SJCRH30 (cell line): Measurements from ENCODE around the gene CCDC184. TPM values are rescaled to one million over a fixed set of nuclear protein-coding genes. Genes with fewer than 3 reads are reported as not detected.

Experiments used
- DNase-seq, 2 experiments: peaks; one replicate each; pipeline ENCODE4 v3.0.0-alpha.2; 2015 to 2020
- H3K27ac ChIP-seq: fragments of 250-450 bp; sonication (Bioruptor Pico); 2 replicates; pipeline ENCODE4 v1.5.1; 2020; ENCODE audit warnings: mild to moderate bottlenecking, moderate library complexity
- H3K27me3 ChIP-seq: fragments of 250-450 bp; sonication (Bioruptor Pico); 2 replicates; pipeline ENCODE4 v1.5.1; 2020; ENCODE audit warnings: mild to moderate bottlenecking, moderate library complexity
- H3K36me3 ChIP-seq: fragments of 250-450 bp; sonication (Bioruptor Pico); 2 replicates; pipeline ENCODE4 v1.5.1; 2020; ENCODE audit warnings: mild to moderate bottlenecking, moderate library complexity
- H3K4me1 ChIP-seq: fragments of 250-450 bp; sonication (Bioruptor Pico); 2 replicates; pipeline ENCODE4 v1.5.1; 2020; ENCODE audit warnings: mild to moderate bottlenecking, moderate library complexity
- H3K4me3 ChIP-seq: fragments of 250-450 bp; sonication (Bioruptor Pico); 2 replicates; pipeline ENCODE4 v1.5.1; 2020; ENCODE audit warnings: mild to moderate bottlenecking, moderate library complexity
- H3K9me3 ChIP-seq: fragments of 250-450 bp; sonication (Bioruptor Pico); replicated peaks from 2 replicates; pipeline ENCODE4 v1.5.1; 2020; ENCODE audit warnings: mild to moderate bottlenecking, moderate library complexity
- total RNA-seq: library from RNA; depleted of rRNA; stranded (reverse); fragments of >200 nt; shearing (Covaris generic); gene quantifications from 2 replicates; pipeline ENCODE4 v1.2.3, GENCODE V29; 2014

The CCDC184 gene
- total RNA-seq, 1 experiment from 2014 or later = 5.1 TPM

- Histone ChIP-seq H3K36me3 (no peaks in the 10 kb centered on the region), H3K27ac (no peak overlapping the region), H3K9me3 (no peaks in the 10 kb centered on the region), H3K4me1 (peaks cover 15% of the 10 kb centered on the region), H3K4me3 (no peak overlapping the region), H3K27me3 (peaks cover 6% of the 10 kb centered on the region; the same call in 1 of the 2 replicates)
- no peak for DNase-seq
These were observed 4.7 kb downstream of the CCDC184 start for GRCh38 chr12:48187916-48188695.

DNA sequence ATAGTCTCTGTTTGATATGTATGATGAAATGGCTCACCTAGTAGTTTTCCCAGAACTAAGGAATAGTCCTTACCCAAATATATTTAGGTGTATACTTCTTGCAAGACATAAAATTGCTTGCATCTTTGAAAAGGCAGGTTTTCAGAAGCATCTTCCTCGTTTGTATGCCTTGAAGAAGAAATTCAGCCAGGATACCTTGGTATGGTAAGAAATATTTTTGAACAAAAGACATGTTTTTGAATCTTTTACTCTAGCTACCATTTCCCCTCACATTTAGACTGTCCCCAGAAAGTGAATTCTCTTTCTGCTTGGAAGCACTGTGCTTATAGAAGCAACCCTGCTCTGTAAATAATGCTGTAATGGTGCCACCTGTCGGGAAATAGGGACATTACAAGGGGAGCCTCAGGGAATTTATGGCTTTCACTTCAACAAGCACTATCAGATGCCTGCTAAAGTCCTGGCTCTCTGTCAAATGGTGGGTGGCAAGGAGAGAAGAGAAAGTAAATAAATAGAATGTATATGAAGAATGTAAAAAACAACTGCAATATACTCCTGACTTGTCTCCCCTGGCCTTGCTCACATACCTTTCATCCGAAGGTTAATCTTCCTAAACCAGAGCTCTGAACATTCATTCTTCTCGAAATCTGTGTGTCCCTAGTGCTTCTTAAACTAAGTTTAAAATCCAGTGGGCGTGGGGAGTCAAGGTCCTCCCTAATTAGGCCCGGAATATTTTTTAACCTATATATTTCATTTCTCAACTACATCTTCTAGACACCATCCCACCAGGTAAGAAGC lies 6.1 kb downstream of the CCDC184 start:
- peaks cover under 1% of the 10 kb centered on the region; the same call in 1 of the 2 replicates for H3K27me3 ChIP-seq
- DNase-seq = peak; percentile 60 to 90
- H3K27ac ChIP-seq = no peak overlapping the region
- H3K9me3 ChIP-seq = no peaks in the 10 kb centered on the region
- no peak overlapping the region for H3K4me3 ChIP-seq
- H3K36me3 ChIP-seq = no peaks in the 10 kb centered on the region
- H3K4me1 ChIP-seq = peaks cover 11% of the 10 kb centered on the region

- no peak for DNase-seq
- Histone ChIP-seq H3K9me3 (no peaks in the 10 kb centered on the region), H3K27me3 (no peaks in the 10 kb centered on the region; the same call in 1 of the 2 replicates), H3K36me3 (no peaks in the 10 kb centered on the region), H3K4me1 (no peaks in the 10 kb centered on the region; the same call in 1 of the 2 replicates), H3K4me3 (no peak overlapping the region), H3K27ac (no peak overlapping the region)
These were observed 7.7 kb downstream of the CCDC184 start for GRCh38 chr12:48191096-48191495.

- no peak for DNase-seq
- H3K9me3 ChIP-seq = no peaks in the 10 kb centered on the region
- no peak overlapping the region for H3K4me3 ChIP-seq
- no peaks in the 10 kb centered on the region for H3K36me3 ChIP-seq
- no peak overlapping the region for H3K27ac ChIP-seq
- H3K27me3 ChIP-seq = no peaks in the 10 kb centered on the region; the same call in 1 of the 2 replicates
- H3K4me1 ChIP-seq = no peaks in the 10 kb centered on the region
These were observed 9.4 kb downstream of the CCDC184 start for GRCh38 chr12:48192861-48193260.

DNA sequence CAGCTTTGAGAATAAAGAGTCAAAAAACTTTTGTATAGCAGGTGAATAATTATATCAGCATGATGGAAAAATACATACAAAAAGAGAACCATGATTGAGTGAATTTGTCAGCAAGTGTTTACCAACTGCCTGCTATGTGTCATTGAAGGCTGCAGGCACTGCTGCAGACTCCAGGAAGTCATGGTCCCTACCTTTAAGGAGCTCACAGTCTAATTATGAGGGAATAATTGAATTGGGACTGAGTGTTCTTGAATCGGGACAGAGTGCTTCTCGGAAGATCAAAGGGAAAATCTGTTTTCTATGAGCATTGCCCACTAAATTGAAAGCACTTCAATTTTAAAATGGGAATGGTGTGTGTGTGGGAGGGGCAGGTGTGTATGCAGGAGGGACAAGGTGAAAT lies 10.2 kb downstream of the CCDC184 start:
- no peaks in the 10 kb centered on the region for H3K36me3 ChIP-seq
- H3K4me3 ChIP-seq = no peak overlapping the region
- no peaks in the 10 kb centered on the region; the same call in 1 of the 2 replicates for H3K27me3 ChIP-seq
- no peaks in the 10 kb centered on the region for H3K9me3 ChIP-seq
- DNase-seq = no peak
- no peaks in the 10 kb centered on the region for H3K4me1 ChIP-seq
- H3K27ac ChIP-seq = no peak overlapping the region

DNA sequence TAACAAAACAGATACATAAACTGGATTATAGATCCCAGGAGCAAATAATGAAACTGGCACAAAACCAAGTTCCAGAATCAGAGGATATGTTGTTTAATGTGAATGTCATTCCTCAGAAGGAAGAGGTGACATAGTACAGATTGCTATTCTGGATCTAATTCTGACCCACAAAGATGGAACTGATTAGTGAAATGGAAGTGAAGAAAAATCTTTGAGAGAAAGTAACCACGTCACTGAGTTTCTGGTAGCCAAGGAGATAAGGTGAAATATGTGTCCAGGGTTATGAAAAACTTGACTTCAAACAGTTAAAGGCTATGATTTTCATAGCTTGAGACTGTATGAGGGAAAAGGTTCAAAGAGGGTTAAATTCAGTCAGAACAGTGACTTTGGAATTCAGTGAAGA lies 11.4 kb downstream of the CCDC184 start:
- H3K4me1 ChIP-seq = no peaks in the 10 kb centered on the region
- H3K27ac ChIP-seq = no peak overlapping the region
- no peak overlapping the region for H3K4me3 ChIP-seq
- no peaks in the 10 kb centered on the region for H3K36me3 ChIP-seq
- H3K27me3 ChIP-seq = no peaks in the 10 kb centered on the region; the same call in 1 of the 2 replicates
- H3K9me3 ChIP-seq = no peaks in the 10 kb centered on the region
- no peak for DNase-seq

GRCh38 chr12:48197549-48197970 lies 14.1 kb downstream of the CCDC184 start:
- DNase-seq = no peak
- no peak overlapping the region for H3K4me3 ChIP-seq
- H3K27me3 ChIP-seq = peaks cover 3% of the 10 kb centered on the region; the same call in 1 of the 2 replicates
- no peak overlapping the region for H3K27ac ChIP-seq
- H3K36me3 ChIP-seq = no peaks in the 10 kb centered on the region
- H3K4me1 ChIP-seq = no peaks in the 10 kb centered on the region
- H3K9me3 ChIP-seq = no peaks in the 10 kb centered on the region

- Histone ChIP-seq H3K27ac (no peak overlapping the region), H3K36me3 (no peaks in the 10 kb centered on the region), H3K27me3 (peaks cover 3% of the 10 kb centered on the region; the same call in 1 of the 2 replicates), H3K9me3 (no peaks in the 10 kb centered on the region), H3K4me3 (no peak overlapping the region), H3K4me1 (no peaks in the 10 kb centered on the region)
- DNase-seq = no peak
These were observed 14.7 kb downstream of the CCDC184 start for GRCh38 chr12:48197971-48198671.

- peaks cover 3% of the 10 kb centered on the region; the same call in 1 of the 2 replicates for H3K27me3 ChIP-seq
- H3K36me3 ChIP-seq = no peaks in the 10 kb centered on the region
- H3K4me3 ChIP-seq = no peak overlapping the region
- no peak for DNase-seq
- no peak overlapping the region for H3K27ac ChIP-seq
- H3K4me1 ChIP-seq = no peaks in the 10 kb centered on the region
- no peaks in the 10 kb centered on the region for H3K9me3 ChIP-seq
These were observed 15.2 kb downstream of the CCDC184 start for GRCh38 chr12:48198672-48198971.

DNA sequence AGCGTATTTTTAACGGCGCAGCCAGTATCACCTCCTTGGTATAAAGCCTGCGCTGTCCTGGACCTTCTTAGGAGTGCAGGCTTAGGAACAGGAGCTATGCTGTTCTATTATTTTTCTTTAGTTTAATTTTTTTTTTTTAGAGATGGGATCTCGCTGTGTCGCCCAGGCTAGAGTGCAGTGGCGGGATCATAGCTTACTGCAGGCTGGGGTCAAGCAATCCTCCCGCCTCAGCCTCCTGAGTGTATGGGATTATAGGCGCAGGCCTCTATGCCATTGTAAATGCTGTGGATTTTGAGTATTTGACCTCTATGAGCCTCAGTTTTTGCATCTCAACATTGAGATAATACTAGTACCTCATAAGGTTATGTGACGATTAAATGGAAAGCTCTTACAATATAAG lies 15.5 kb downstream of the CCDC184 start:
- Histone ChIP-seq H3K4me1 (no peaks in the 10 kb centered on the region), H3K27ac (no peak overlapping the region), H3K27me3 (0 out of 2 replicates have a peak, but pooled peaks cover 3% of the 10 kb centered on the region), H3K4me3 (no peak overlapping the region), H3K9me3 (no peaks in the 10 kb centered on the region), H3K36me3 (no peaks in the 10 kb centered on the region)
- DNase-seq = no peak

DNA sequence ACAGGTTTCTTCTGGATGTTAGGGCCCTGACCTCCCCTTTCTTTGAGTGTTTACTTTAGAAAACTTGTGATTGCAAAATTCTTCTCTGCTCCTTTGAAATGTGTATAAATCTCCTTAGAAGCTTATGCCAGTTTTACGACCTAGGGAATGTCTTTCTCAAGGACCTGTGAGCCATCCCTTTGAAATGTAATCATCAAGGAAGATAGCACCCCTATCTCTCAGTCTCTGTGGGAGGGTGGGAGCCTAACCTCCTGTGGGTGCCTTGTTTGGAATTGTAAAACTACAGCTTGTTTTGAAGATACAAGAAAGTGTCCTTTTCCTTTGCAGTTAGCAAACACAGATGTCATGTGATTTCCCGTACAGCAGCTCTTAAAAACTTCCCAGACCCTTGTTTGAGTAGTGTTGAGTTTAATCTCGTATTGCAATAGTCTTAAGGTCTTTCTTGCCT lies 16.4 kb downstream of the CCDC184 start:
- DNase-seq = no peak
- H3K4me1 ChIP-seq = no peaks in the 10 kb centered on the region
- H3K27me3 ChIP-seq = 0 out of 2 replicates have a peak, but pooled peaks cover 3% of the 10 kb centered on the region
- H3K36me3 ChIP-seq = no peaks in the 10 kb centered on the region
- no peaks in the 10 kb centered on the region for H3K9me3 ChIP-seq
- no peak overlapping the region for H3K27ac ChIP-seq
- no peak overlapping the region for H3K4me3 ChIP-seq

- H3K27me3 ChIP-seq = 0 out of 2 replicates have a peak, but pooled peaks cover 3% of the 10 kb centered on the region
- H3K36me3 ChIP-seq = no peaks in the 10 kb centered on the region
- H3K4me1 ChIP-seq = no peaks in the 10 kb centered on the region
- DNase-seq = no peak
- H3K4me3 ChIP-seq = no peak overlapping the region
- no peaks in the 10 kb centered on the region for H3K9me3 ChIP-seq
- H3K27ac ChIP-seq = no peak overlapping the region
These were observed 17.6 kb downstream of the CCDC184 start for GRCh38 chr12:48201091-48201490.

DNA sequence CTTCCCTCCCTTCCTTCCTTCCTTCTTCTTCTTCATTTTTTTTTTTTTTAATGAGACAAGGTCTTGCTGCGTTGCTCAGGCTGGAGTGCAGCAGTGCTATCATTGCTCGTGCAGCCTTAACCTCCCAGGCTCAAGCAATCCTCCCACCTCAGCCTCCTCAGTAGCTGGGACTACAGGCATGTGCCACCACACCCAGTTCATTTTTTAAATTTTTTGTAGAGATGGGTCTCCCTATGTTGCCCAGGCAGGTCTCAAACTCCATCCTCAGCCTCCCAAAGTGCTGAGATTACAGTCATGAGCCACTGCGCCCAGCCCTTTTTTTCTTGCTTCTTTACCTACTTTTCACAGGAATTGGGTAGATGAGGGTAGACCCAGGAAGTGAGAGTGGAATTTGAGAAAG lies 18.1 kb downstream of the CCDC184 start:
- Histone ChIP-seq H3K4me3 (no peak overlapping the region), H3K27me3 (0 out of 2 replicates have a peak, but pooled peaks cover 3% of the 10 kb centered on the region), H3K9me3 (no peaks in the 10 kb centered on the region), H3K4me1 (no peaks in the 10 kb centered on the region), H3K27ac (no peak overlapping the region), H3K36me3 (no peaks in the 10 kb centered on the region)
- DNase-seq = no peak

- DNase-seq = no peak
- no peaks in the 10 kb centered on the region for H3K4me1 ChIP-seq
- H3K4me3 ChIP-seq = no peak overlapping the region
- no peak overlapping the region for H3K27ac ChIP-seq
- H3K27me3 ChIP-seq = 0 out of 2 replicates have a peak, but pooled peaks cover 3% of the 10 kb centered on the region
- no peaks in the 10 kb centered on the region for H3K36me3 ChIP-seq
- no peaks in the 10 kb centered on the region for H3K9me3 ChIP-seq
These were observed 19.3 kb downstream of the CCDC184 start for GRCh38 chr12:48202766-48203165.
